D721Med (cell line): Measurements from ENCODE around the gene ADARB2.

Source experiments
- DNase-seq: peaks from one replicate; pipeline ENCODE4 v3.0.0; 2011; ENCODE audit warnings: low spot score; ENCODE audit not compliant: insufficient read length
- FAIRE-seq: peaks from 2 replicates; lab custom pipeline; 2011; peaks lifted over from hg19 to GRCh38; lab: Jason Lieb, UNC
- CTCF ChIP-seq: IDR thresholded peaks from 2 replicates; pipeline ENCODE4 v1.5.1; 2012; ENCODE audit warnings: mild to moderate bottlenecking, control low read depth; ENCODE audit not compliant: insufficient read depth; ENCODE audit errors: missing control alignments

Gene ADARB2

GRCh38 chr10:1531883-1532597 lies 205.3 kb downstream of the ADARB2 start:
- TF ChIP-seq CTCF, result no peak
- DNase-seq, result no peak
- no peak for FAIRE-seq

GRCh38 chr10:1530871-1531517 lies 206.3 kb downstream of the ADARB2 start:
- DNase-seq (no peak), FAIRE-seq (no peak)
- no peak for TF ChIP-seq CTCF

- DNase-seq, result no peak
- TF ChIP-seq CTCF, result no peak
- FAIRE-seq, result no peak
These were observed 207.4 kb downstream of the ADARB2 start for GRCh38 chr10:1529806-1530413.

GRCh38 chr10:1527951-1528350 lies 209.4 kb downstream of the ADARB2 start:
- no peak for TF ChIP-seq CTCF
- DNase-seq (no peak), FAIRE-seq (no peak)

- no peak for DNase-seq
- no peak for TF ChIP-seq CTCF
- FAIRE-seq, result no peak
These were observed 210.8 kb downstream of the ADARB2 start for GRCh38 chr10:1526436-1527055.

- no peak for FAIRE-seq
- TF ChIP-seq CTCF, result no peak
- DNase-seq, result no peak
These were observed 211.8 kb downstream of the ADARB2 start for GRCh38 chr10:1525354-1526162.
